ENCODE results near the gene PIK3R6. TPM values are rescaled to one million over a fixed set of nuclear protein-coding genes. Genes with fewer than 3 reads are reported as not detected.

The PIK3R6 gene
- polyA plus RNA-seq (ENCODE audit: insufficient read depth in 1 of 5, insufficient read length in 5 of 5, low replicate concordance in 1 of 5), result 1 to 10 TPM; 1.6 to 2.7 (median 2.1) TPM
- long read RNA-seq, donor 1, result 0 reads
- long read RNA-seq, donor 2, result 0 reads
- long read RNA-seq, donor 3, result 0 reads
- long read RNA-seq, donor 4, result 0 reads
- long read RNA-seq, donor 5, result 0 reads
- long read RNA-seq, donor 6, result 0 reads
- long read RNA-seq, donor 7, result 0 reads
- long read RNA-seq, donor 8, result 0 reads

DNA sequence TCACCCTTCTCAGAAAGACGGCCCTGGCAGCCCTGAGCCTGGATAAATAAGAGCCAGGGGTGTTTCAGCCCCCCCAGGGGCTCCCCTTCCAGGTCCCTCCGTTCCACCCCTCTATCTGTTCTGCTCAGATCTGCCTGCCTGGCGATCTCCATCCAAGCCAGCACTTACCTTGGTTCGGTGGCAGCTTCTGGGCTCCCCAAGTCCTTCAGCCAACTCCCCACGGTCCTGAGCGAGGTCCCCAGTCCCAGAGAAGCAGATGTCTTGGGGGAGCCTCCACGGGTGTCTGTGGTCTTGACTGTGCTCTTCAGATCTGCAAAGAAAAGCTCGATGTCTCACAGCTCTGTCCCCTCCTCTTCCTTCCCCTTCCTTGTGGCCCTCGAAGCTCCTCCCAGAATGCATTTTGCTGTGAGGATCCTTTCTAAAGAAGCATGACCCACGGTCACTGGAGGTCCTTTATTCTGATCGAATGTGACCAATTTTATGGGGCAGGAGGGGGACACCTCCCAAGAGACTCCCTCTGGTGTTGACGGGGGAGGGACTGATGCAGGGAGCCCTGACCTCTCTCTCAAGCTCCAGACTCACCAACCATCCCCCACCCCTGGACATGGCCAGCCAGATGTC is at the start of gene PIK3R6:
PIK3R6 (minus strand) TSS at position 314 of the 621 bp plus-strand sequence. CDS start 17,880 bp downstream, outside the sequence.
- DNase-seq, result no peak

DNA sequence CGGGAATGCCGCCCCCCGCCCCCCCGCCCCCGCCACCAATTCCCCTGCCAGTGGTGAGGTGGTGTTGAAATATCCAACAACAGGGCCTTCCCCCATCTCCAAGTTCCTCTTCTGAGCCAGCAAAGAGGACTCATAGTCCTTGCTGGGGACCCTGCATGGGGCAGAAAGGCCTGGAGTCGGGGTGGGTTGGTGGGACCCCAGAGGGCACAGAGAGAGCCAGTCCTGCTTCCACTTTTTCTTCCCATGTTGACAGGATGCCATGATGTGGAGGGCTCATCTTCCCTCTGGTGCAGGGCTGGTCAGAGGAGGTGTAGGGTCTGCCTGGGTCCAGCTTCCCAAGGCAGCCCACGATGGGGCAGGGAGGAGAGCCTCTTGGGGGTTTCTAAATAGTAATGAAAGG is 49.0 kb upstream of the PIK3R6 start:
- no peak for DNase-seq

GRCh38 chr17:8914554-8914953 is 47.1 kb upstream of the PIK3R6 start:
- DNase-seq, result no peak

DNA sequence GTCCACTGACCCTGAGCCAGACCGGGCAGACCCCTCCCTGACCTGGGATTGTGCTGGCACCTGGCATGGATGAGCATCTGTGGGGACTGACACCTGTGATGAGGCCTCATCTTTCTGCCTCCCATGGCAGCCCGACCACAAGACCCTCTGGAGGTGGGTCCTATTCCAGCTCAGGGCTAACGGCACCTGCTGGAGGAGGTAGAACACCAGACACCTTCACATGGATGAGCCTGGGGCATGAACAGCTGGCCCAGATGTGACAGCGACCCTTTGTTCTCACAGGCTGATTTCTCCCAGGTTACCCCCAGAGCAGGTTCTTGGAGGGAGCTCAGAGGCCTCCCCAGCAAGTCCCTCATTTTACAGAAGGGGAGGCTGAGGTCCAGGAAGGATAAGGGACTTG is 46.4 kb upstream of the PIK3R6 start:
- DNase-seq, result no peak

GRCh38 chr17:8913091-8913490 is 45.6 kb upstream of the PIK3R6 start:
- DNase-seq, result no peak

GRCh38 chr17:8912084-8912981 is 44.9 kb upstream of the PIK3R6 start:
- DNase-seq, result no peak

- no peak for DNase-seq
Observed at GRCh38 chr17:8910969-8911604, 43.6 kb upstream of the PIK3R6 start.

DNA sequence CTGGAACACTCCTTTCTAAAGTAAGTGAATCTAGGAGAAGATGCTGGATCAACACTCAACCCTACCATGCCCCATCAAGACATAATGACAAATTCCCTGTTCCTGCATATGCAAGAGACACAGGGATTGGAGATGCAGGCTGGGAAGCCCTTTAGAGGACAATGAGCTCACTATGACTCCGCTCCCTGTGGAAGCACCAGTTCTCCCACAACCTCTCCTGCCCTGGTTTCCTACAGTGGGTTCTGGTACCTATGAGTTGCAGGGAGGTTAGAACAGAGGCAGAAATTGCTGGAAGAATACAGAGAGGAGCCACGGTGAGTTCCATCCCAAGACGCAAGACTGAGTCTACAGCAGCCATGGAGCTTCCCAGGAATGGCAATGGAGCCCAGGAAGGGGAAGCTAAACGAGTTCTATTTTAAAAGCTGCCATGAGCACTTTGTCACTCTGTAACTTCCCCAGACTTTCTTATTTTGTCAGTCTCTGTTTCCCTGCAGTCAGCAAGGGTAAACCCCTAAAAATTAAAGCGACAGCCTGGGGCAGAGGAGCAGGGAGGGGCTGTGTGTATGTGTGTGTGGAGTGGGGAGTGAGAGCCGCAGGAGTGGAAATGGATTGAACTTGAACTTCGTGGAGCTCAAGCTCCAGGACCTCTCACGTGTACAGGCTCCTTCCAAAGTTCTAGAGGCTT is 42.3 kb upstream of the PIK3R6 start:
- no peak for DNase-seq

DNA sequence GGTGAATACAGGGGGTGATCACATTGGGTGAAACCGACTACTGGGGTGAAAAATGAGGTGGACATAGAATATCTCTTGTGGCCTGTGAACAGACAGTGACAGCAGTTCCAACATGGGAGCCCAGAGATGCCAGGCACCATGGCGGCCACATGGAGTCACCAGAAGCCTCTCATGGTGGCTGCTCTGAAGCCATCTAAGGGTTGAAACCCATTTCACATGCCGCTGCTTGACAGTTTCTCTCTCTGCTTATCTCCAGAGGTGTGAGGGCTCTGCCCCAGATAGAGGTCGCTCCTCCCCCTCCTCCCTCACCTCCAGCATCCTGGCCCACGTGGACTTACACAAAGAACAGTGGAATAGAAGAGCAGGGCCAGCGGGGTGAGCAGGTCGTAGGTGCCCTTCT is 37.9 kb upstream of the PIK3R6 start:
- DNase-seq, result no peak

DNA sequence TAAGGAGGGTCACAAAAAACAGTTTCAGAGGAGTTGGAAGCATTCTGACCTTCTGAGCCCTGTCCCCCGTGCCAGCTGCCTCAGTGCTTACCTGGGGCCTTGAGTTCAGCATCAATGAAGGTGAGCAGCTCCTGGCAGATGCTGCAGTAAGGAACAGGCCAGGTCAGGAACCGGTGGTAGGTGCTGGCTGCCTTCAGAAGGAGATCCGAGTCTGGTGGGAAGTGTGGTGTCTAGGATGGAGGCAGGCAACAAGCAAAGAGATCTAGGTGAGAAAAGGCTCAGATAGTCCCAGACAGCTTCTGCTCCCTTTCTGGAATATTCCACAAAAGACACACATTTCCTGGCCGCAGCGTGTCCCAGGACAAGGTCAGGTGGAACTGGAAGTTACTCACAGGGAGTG is 37.2 kb upstream of the PIK3R6 start:
- DNase-seq, result no peak

- no peak for DNase-seq
Observed at GRCh38 chr17:8904201-8904600, 36.7 kb upstream of the PIK3R6 start.

GRCh38 chr17:8900626-8901585 is 33.4 kb upstream of the PIK3R6 start:
- DNase-seq, result no peak

GRCh38 chr17:8900207-8900606 is 32.7 kb upstream of the PIK3R6 start:
- no peak for DNase-seq

DNA sequence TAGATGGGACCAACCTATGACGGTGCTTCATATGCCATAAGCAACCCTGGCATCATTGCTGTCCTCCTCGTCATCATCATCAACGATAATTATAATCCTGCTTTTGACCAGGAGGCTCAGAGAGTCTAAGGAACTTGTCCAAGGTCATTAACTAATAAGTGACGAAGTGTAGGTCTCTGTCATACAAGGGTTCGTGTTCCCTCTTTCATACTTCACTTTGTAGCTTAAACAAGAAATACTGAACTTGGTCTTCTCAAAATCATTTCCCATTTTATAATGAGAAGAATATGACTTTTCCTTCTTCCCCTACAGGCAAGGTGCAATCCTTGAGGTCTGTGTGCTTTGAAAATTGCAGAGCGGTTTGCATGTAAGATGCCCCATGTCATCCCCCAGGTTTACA is 31.2 kb upstream of the PIK3R6 start:
- DNase-seq, result no peak

DNA sequence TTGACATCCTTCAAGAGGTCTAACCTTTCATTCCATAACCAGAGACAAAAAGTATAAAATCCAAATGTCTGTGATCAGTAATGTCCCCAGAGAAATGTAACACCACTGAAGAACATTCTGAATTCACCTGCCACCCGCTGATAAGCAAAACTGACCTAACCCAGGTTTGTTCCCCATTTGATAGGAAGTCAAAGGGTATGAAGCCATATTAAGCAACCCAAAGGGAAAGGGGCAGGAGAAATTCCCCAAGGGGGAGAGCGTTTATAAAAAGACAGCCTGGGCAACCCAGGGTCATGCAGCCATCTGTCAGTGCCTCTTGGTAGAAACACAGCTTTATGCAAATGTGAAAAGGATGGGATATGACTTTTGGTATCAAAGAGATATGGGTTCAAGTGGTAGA is 30.7 kb upstream of the PIK3R6 start:
- DNase-seq, result no peak

GRCh38 chr17:8896641-8897635 is 29.5 kb upstream of the PIK3R6 start:
- no peak for DNase-seq

- no peak for DNase-seq
Observed at GRCh38 chr17:8896087-8896486, 28.6 kb upstream of the PIK3R6 start.

- peak; percentile 41 to 55 for DNase-seq
Observed at GRCh38 chr17:8894673-8895578, 27.5 kb upstream of the PIK3R6 start.

All from right lung (tissue), 10 donors.